H1 (cell line): ENCODE data around the gene FANCI. TPM values are rescaled to one million over a fixed set of nuclear protein-coding genes. Genes with fewer than 3 reads are reported as not detected.

Source experiments
- CTCF ChIA-PET: fragments of 300-600 bp; sonication (Branson Sonifier 250); formaldehyde crosslinking; loops from one replicate; lab custom pipeline; 2021; ENCODE audit not compliant: partially characterized antibody; lab: Charles Lee
- POLR2A ChIA-PET: fragments of 300-600 bp; sonication (Branson Sonifier 250); formaldehyde crosslinking; loops from one replicate; lab custom pipeline; 2021; ENCODE audit warnings: inconsistent platforms; ENCODE audit not compliant: partially characterized antibody; lab: Charles Lee
- DNase-seq, 2 experiments: peaks; one replicate each; pipeline versions ENCODE4 v3.0.0 to v3.0.0-alpha.2; 2010 to 2022; ENCODE audit warnings: low spot score in 2 of 2, low read depth in 1 of 2, mixed read lengths in 1 of 2
- FAIRE-seq: peaks from 2 replicates; lab custom pipeline; 2011; peaks lifted over from hg19 to GRCh38; lab: Jason Lieb, UNC
- H2AFZ ChIP-seq: 2 replicates; pipeline ENCODE4 v1.8.1; 2012; ENCODE audit warnings: low read length, inconsistent platforms
- H2AK5ac ChIP-seq: 2 replicates; pipeline ENCODE4 v1.6.1; 2013; ENCODE audit warnings: low read depth, low read length
- H2BK120ac ChIP-seq: replicated peaks from 2 replicates; pipeline ENCODE3; 2013; ENCODE audit warnings: low read depth, low read length, inconsistent platforms
- H2BK12ac ChIP-seq: 2 replicates; pipeline ENCODE4 v1.6.1; 2013; ENCODE audit warnings: low read depth, low read length
- H2BK15ac ChIP-seq: 2 replicates; pipeline ENCODE4 v1.6.1; 2013; ENCODE audit warnings: low read length
- H2BK20ac ChIP-seq: 2 replicates; pipeline ENCODE4 v1.6.1; 2013; ENCODE audit warnings: low read length
- H2BK5ac ChIP-seq: 2 replicates; pipeline ENCODE4 v1.6.1; 2013; ENCODE audit warnings: low read depth, low read length
- H3K14ac ChIP-seq: 2 replicates; pipeline ENCODE4 v1.6.1; 2013; ENCODE audit warnings: inconsistent platforms; ENCODE audit not compliant: insufficient read length
- H3K18ac ChIP-seq: 2 replicates; pipeline ENCODE4 v1.6.1; 2013; ENCODE audit warnings: low read length; ENCODE audit errors: extremely low read depth
- H3K23ac ChIP-seq: 2 replicates; pipeline ENCODE4 v1.6.1; 2013; ENCODE audit warnings: inconsistent platforms; ENCODE audit not compliant: insufficient read length
- H3K23me2 ChIP-seq: 2 replicates; pipeline ENCODE4 v1.6.1; 2013; ENCODE audit warnings: low read depth, low read length
- H3K27ac ChIP-seq: 2 replicates; pipeline ENCODE4 v1.6.1; 2011; ENCODE audit warnings: low read depth, low read length, inconsistent platforms
- H3K27me3 ChIP-seq, 4 experiments: replicated peaks in 1 of 4; 1 replicate in 1 of 4; 2 replicates in 3 of 4; pipeline versions ENCODE4 v1.6.1 to v1.8.1; 2011 to 2013; ENCODE audit warnings: low read length in 3 of 4, mild to moderate bottlenecking in 3 of 4, inconsistent platforms in 2 of 4, mixed read lengths in 2 of 4, moderate library complexity in 1 of 4; ENCODE audit not compliant: control insufficient read depth in 3 of 4, insufficient read depth in 3 of 4; ENCODE audit errors: extremely low read depth in 1 of 4
- H3K36me3 ChIP-seq, 4 experiments: 2 replicates each; pipeline versions ENCODE4 v1.6.1 to v1.8.1; 2011 to 2013; ENCODE audit warnings: mild to moderate bottlenecking in 4 of 4, low read length in 3 of 4, moderate library complexity in 2 of 4, control low read depth in 1 of 4, inconsistent platforms in 1 of 4; ENCODE audit not compliant: insufficient read depth in 4 of 4, control insufficient read depth in 2 of 4
- H3K4ac ChIP-seq: replicated peaks from 2 replicates; pipeline ENCODE3; 2013; ENCODE audit warnings: low read length, low read depth, mixed read lengths, inconsistent platforms; ENCODE audit not compliant: insufficient read length
- H3K4me1 ChIP-seq, 4 experiments: replicated peaks in 1 of 4; 1 replicate in 1 of 4; 2 replicates in 3 of 4; pipeline versions ENCODE4 v1.6.1 to v1.8.1; 2011 to 2013; ENCODE audit warnings: low read length in 3 of 4, inconsistent platforms in 2 of 4, mixed read lengths in 1 of 4; ENCODE audit not compliant: insufficient read depth in 4 of 4, control insufficient read depth in 3 of 4
- H3K4me2 ChIP-seq, 2 experiments: 2 replicates each; pipeline versions ENCODE4 v1.6.1 to v1.8.1; 2011 to 2013; ENCODE audit warnings: low read depth in 2 of 2, low read length in 2 of 2, control low read depth in 1 of 2, inconsistent platforms in 1 of 2, mild to moderate bottlenecking in 1 of 2; ENCODE audit not compliant: insufficient read depth in 1 of 2
- H3K4me3 ChIP-seq, 4 experiments: fragments of 200-600, 300-600 bp in 1 of 4; sonication (generic), shearing (Covaris generic), sonication (Bioruptor Twin) in 1 of 4; 2 replicates each; pipeline versions ENCODE4 v1.5.1 to v1.8.1; 2011 to 2016; ENCODE audit warnings: low read length in 4 of 4, low read depth in 3 of 4, control low read depth in 2 of 4, inconsistent platforms in 2 of 4, mild to moderate bottlenecking in 2 of 4, mixed read lengths in 1 of 4, moderate library complexity in 1 of 4; ENCODE audit not compliant: insufficient read depth in 2 of 4; ENCODE audit errors: extremely low read depth in 1 of 4
- H3K56ac ChIP-seq: replicated peaks from 2 replicates; pipeline ENCODE3; 2013; ENCODE audit warnings: low read depth, mild to moderate bottlenecking, mixed read lengths, low read length, inconsistent platforms; ENCODE audit not compliant: insufficient read length
- H3K79me1 ChIP-seq: 2 replicates; pipeline ENCODE4 v1.6.1; 2013; ENCODE audit warnings: low read depth, low read length, control low read depth
- H3K79me2 ChIP-seq, 2 experiments: 2 replicates each; pipeline versions ENCODE4 v1.6.1 to v1.8.1; 2012 to 2013; ENCODE audit warnings: low read length in 2 of 2, mild to moderate bottlenecking in 2 of 2, inconsistent platforms in 1 of 2; ENCODE audit not compliant: insufficient read depth in 2 of 2, control insufficient read depth in 1 of 2
- H3K9ac ChIP-seq, 4 experiments: replicated peaks in 1 of 4; 1 replicate in 1 of 4; 2 replicates in 3 of 4; pipeline versions ENCODE4 v1.6.1 to v1.8.1; 2011 to 2013; ENCODE audit warnings: low read depth in 3 of 4, low read length in 3 of 4, control low read depth in 2 of 4, mild to moderate bottlenecking in 2 of 4, moderate library complexity in 2 of 4, inconsistent platforms in 1 of 4; ENCODE audit errors: extremely low read depth in 1 of 4
- H3K9me3 ChIP-seq, 2 experiments: 2 replicates each; pipeline versions ENCODE4 v1.6.1 to v1.8.1; 2012 to 2013; ENCODE audit warnings: mild to moderate bottlenecking in 2 of 2, moderate library complexity in 2 of 2, control low read depth in 1 of 2, inconsistent platforms in 1 of 2, low read depth in 1 of 2, low read length in 1 of 2, mixed read lengths in 1 of 2; ENCODE audit not compliant: insufficient read depth in 2 of 2
- H4K20me1 ChIP-seq, 2 experiments: replicated peaks in 1 of 2; 2 replicates each; pipeline versions ENCODE3 to v1.8.1; 2011 to 2013; ENCODE audit warnings: inconsistent platforms in 2 of 2, low read length in 2 of 2, mild to moderate bottlenecking in 1 of 2; ENCODE audit not compliant: insufficient read depth in 2 of 2, control insufficient read depth in 1 of 2
- H4K5ac ChIP-seq: 2 replicates; pipeline ENCODE4 v1.6.1; 2013; ENCODE audit warnings: low read length, low read depth, mixed read lengths, inconsistent platforms; ENCODE audit not compliant: insufficient read length
- H4K8ac ChIP-seq: 2 replicates; pipeline ENCODE4 v1.8.0; 2013; ENCODE audit warnings: mild to moderate bottlenecking, moderate library complexity, low read length, inconsistent platforms; ENCODE audit not compliant: insufficient read depth; ENCODE audit errors: extremely low read depth
- H4K91ac ChIP-seq: replicated peaks from 2 replicates; pipeline ENCODE3; 2013; ENCODE audit warnings: low read length, mixed read lengths, inconsistent platforms; ENCODE audit not compliant: insufficient read length
- BACH1 ChIP-seq: IDR thresholded peaks from 2 replicates; pipeline ENCODE4 v1.6.1; 2012; ENCODE audit warnings: low read length, improper control_type of control experiment
- BRCA1 ChIP-seq: IDR thresholded peaks from 2 replicates; pipeline ENCODE4 v1.6.1; 2012; ENCODE audit warnings: low read depth, low read length, improper control_type of control experiment
- CEBPB ChIP-seq: IDR thresholded peaks from 2 replicates; pipeline ENCODE4 v1.6.1; 2012; ENCODE audit warnings: low read depth, low read length
- EZH2 ChIP-seq: fragments of 200-600 bp; sonication (generic); IDR thresholded peaks from 2 replicates; pipeline ENCODE4 v1.7.1; 2012; ENCODE audit warnings: low read depth, mild to moderate bottlenecking, moderate library complexity, low read length, inconsistent platforms; ENCODE audit not compliant: severe bottlenecking
- JUND ChIP-seq: IDR thresholded peaks from 2 replicates; pipeline ENCODE4 v1.6.1; 2011; ENCODE audit warnings: mild to moderate bottlenecking, improper control_type of control experiment, low read length
- RFX5 ChIP-seq: IDR thresholded peaks from 2 replicates; pipeline ENCODE4 v1.6.1; 2011; ENCODE audit warnings: low read depth, low read length, improper control_type of control experiment, borderline replicate concordance
- RXRA ChIP-seq: IDR thresholded peaks from 2 replicates; pipeline ENCODE4 v1.6.1; 2011; ENCODE audit warnings: low read depth, mild to moderate bottlenecking, low read length, moderate library complexity; ENCODE audit not compliant: insufficient read depth
- SAP30 ChIP-seq: fragments of 300-600 bp; sonication (generic); IDR thresholded peaks from 2 replicates; pipeline ENCODE4 v1.7.1; 2012; ENCODE audit warnings: low read length, moderate library complexity, mild to moderate bottlenecking, inconsistent platforms; ENCODE audit not compliant: insufficient read depth, insufficient replicate concordance
- SUZ12 ChIP-seq: fragments of 200-600 bp; sonication (generic); IDR thresholded peaks from 2 replicates; pipeline ENCODE4 v1.6.1; 2012; ENCODE audit warnings: mild to moderate bottlenecking, inconsistent platforms, low read length, moderate library complexity, mixed read lengths
- TEAD4 ChIP-seq: IDR thresholded peaks from 2 replicates; pipeline ENCODE4 v1.6.1; 2012; ENCODE audit warnings: low read depth, low read length, inconsistent platforms, mixed read lengths
- WGBS, 2 experiments: shearing (Covaris generic) in 1 of 2; methylation state at CpG; one replicate each; pipeline versions ENCODE4 v1.1.6 to v1.1.7; 2013 to 2015; ENCODE audit warnings: low lambda C conversion rate in 2 of 2, mixed read lengths in 2 of 2, inconsistent platforms in 1 of 2, low coverage in 1 of 2, missing lambda C conversion rate in 1 of 2; ENCODE audit not compliant: insufficient replicate concordance in 2 of 2, insufficient coverage in 1 of 2, insufficient read length in 1 of 2; ENCODE audit errors: extremely low coverage in 1 of 2, missing lambda C conversion rate in 1 of 2; 5-methylcytosine and 5-hydroxymethylcytosine counted together
- polyA plus RNA-seq, 7 experiments: library from polyadenylated mRNA; depleted of rRNA in 3 of 7; stranded (reverse) in 5 of 7; unstranded in 2 of 7; fragments of >200 nt in 5 of 7; fragments of 200-250 nt in 2 of 7; gene quantifications; 1 replicate in 5 of 7; 2 replicates in 1 of 7; 4 replicates in 1 of 7; pipeline versions ENCODE4 v1.2.1 to v1.2.3, GENCODE V29; 2011 to 2013; ENCODE audit warnings: missing spikeins in 2 of 7, mixed read lengths in 2 of 7
- total RNA-seq: library from RNA; stranded (reverse); fragmentation: NEBNext Ultra II Directional; extraction: Animal tissue kit (Norgen Biotek cat#: 25700); gene quantifications from 2 replicates; pipeline ENCODE4 v1.2.1, GENCODE V29; 2021

The FANCI gene
- total and polyA plus RNA-seq, 2 of the 8 experiments (the other 6 are each of a cell fraction or from before 2014, with no cell fraction given): 37.8 to 115 TPM

- Histone ChIP-seq H3K4ac (no peak overlapping the region), H3K18ac (no peak overlapping the region), H2AFZ (no peak overlapping the region), H2BK12ac (no peak overlapping the region), H2BK5ac (no peak overlapping the region), H3K14ac (no peak overlapping the region), H3K4me2 (no peak overlapping the region), H3K36me3 (peaks cover 68 to 90% (median 83%) of the 10 kb centered on the region in 4 experiments), H4K20me1 (peaks cover 10 to 38% of the 10 kb centered on the region in 2 experiments), H2BK20ac (no peak overlapping the region), H3K23me2 (no peaks in the 10 kb centered on the region; the same call in 1 of the 2 replicates), H3K27ac (no peak overlapping the region), H3K23ac (no peak overlapping the region), H3K4me1 (peaks cover 0 to 12% (median 1%) of the 10 kb centered on the region in 4 experiments; a peak in 4 of 7 replicates), H3K9me3 (no peaks in the 10 kb centered on the region), H3K56ac (no peak overlapping the region), H4K8ac (no peak overlapping the region), H4K91ac (no peak overlapping the region), H4K5ac (no peak overlapping the region), H3K27me3 (no peaks in the 10 kb centered on the region), H2AK5ac (no peak overlapping the region), H3K79me2 (peaks cover 0 to 16% of the 10 kb centered on the region in 2 experiments; a peak in 2 of 4 replicates), H3K79me1 (peaks cover 8% of the 10 kb centered on the region), H3K9ac (0 out of 7 replicates have a peak overlapping the region, but pooled peaks of 1 of the 4 experiments have one; percentile 9), H3K4me3 (no peak overlapping the region), H2BK120ac (no peak overlapping the region), H2BK15ac (no peak overlapping the region)
- ChIA-PET POLR2A (interaction anchor here (1.1 to 20.0 kb wide), 2 partner anchors 14 to 17 kb away, joined by 3 to 250 read pairs; no protein-coding TSS in a partner anchor), CTCF (interaction anchor here (0.9 to 6.3 kb wide), 6 partner anchors 9 to 122 kb away, joined by 3 to 54 read pairs (median 4); no protein-coding TSS in a partner anchor)
- TF ChIP-seq RXRA (no peak), SUZ12 (no peak), BRCA1 (no peak), BACH1 (no peak), EZH2 (no peak), JUND (no peak), TEAD4 (no peak), RFX5 (no peak), SAP30 (no peak), CEBPB (no peak)
- DNase-seq (no peak), FAIRE-seq (no peak)
- WGBS, 2 experiments: 90% methylated on average over 13 of the region's 13 CpGs; no CpG with 5 or more reads in 1 of the 2 experiments
These were observed 84.8 kb downstream of the FANCI start for GRCh38 chr15:89328398-89329254.
